C4-2B (cell line): ENCODE data around the gene MXRA8.
A peak's percentile ranks its signal among the peaks of the same experiment; 100 is the strongest.

Experiments
- H3K27ac ChIP-seq: fragments of 450-650 bp; 2 replicates; pipeline ENCODE4 v1.5.1; 2017
- CTCF ChIP-seq: fragments of 450-650 bp; conservative IDR thresholded peaks from 2 replicates; pipeline ENCODE4 v1.5.1; 2017; ENCODE audit warnings: mild to moderate bottlenecking
- ZFX ChIP-seq: fragments of 450-650 bp; IDR thresholded peaks from 2 replicates; pipeline ENCODE4 v1.6.1; 2017

The MXRA8 gene

GRCh38 chr1:1303736-1304135 is 54.6 kb downstream of the MXRA8 start:
- peak overlapping the region; percentile 99 for H3K27ac ChIP-seq

GRCh38 chr1:1302951-1303509 is 55.3 kb downstream of the MXRA8 start:
- no peak overlapping the region for H3K27ac ChIP-seq
- no peak for TF ChIP-seq CTCF
- no peak for TF ChIP-seq ZFX

More at GRCh38 chr1:1303736-1304135, 54.6 kb downstream of the MXRA8 start:
- TF ChIP-seq ZFX, result no peak
- no peak for TF ChIP-seq CTCF
